ENCODE results near the gene RPS6KC1. TPM values are rescaled to one million over a fixed set of nuclear protein-coding genes. Genes with fewer than 3 reads are reported as not detected.

RPS6KC1 gene
- total RNA-seq, 1 donor from 2014 or later: 16.7 TPM

DNA sequence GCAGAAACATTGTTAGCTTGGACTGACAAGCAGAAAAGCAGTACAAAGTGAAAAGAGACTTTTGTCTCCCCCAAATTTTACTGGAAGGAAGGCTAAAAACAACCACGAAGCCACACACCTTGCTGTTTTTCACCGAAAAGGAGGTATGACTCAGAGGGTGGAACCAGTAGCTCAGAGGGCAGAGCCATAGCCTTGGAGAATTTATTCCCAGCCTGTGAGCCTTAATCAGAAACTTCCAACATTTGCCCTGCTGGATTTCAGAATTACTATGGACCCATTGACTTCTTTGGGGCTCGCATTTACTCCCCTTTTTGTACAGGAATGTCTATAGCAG, 32.0 kb downstream of the RPS6KC1 start:
- no peaks in the 10 kb centered on the region for H3K4me1 Mint-ChIP-seq
- no peaks in the 10 kb centered on the region for H3K9me3 Mint-ChIP-seq
- no peaks in the 10 kb centered on the region for H3K27me3 Mint-ChIP-seq (ENCODE audit: low read depth)
- TF ChIP-seq, protein P1, sequence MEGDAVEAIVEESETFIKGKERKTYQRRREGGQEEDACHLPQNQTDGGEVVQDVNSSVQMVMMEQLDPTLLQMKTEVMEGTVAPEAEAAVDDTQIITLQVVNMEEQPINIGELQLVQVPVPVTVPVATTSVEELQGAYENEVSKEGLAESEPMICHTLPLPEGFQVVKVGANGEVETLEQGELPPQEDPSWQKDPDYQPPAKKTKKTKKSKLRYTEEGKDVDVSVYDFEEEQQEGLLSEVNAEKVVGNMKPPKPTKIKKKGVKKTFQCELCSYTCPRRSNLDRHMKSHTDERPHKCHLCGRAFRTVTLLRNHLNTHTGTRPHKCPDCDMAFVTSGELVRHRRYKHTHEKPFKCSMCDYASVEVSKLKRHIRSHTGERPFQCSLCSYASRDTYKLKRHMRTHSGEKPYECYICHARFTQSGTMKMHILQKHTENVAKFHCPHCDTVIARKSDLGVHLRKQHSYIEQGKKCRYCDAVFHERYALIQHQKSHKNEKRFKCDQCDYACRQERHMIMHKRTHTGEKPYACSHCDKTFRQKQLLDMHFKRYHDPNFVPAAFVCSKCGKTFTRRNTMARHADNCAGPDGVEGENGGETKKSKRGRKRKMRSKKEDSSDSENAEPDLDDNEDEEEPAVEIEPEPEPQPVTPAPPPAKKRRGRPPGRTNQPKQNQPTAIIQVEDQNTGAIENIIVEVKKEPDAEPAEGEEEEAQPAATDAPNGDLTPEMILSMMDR (conservative IDR thresholded peaks at IDR 0.05): no peak
- no peak for DNase-seq (ENCODE audit: low read depth, low spot score)
- H3K27ac Mint-ChIP-seq (ENCODE audit: unreplicated experiment): no peak overlapping the region
- H3K36me3 Mint-ChIP-seq (ENCODE audit: low read depth): peaks cover 11% of the 10 kb centered on the region
- no peak overlapping the region for H3K4me3 Mint-ChIP-seq

DNA sequence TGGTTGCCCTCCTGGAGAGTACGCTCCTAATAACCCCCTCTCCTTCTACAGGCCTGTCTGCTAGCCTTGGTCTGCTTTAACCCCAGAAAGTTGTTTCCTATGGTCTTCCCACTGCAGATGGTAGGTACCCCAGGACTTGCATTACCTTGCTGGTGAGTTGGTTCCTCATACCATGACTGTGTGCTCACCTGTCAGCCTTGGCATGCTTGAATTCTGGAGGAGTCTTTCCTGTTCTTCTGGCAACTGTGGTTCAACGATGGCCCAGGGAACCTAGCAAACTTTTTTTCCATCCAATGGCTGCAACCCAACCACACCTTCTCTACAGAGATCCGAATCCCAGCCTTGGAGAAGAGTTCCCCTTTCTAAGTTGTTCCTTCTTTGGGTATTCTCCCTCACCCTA, 36.9 kb downstream of the RPS6KC1 start:
- H3K27ac Mint-ChIP-seq (ENCODE audit: unreplicated experiment): no peak overlapping the region
- H3K4me1 Mint-ChIP-seq: no peaks in the 10 kb centered on the region
- no peaks in the 10 kb centered on the region for H3K9me3 Mint-ChIP-seq
- TF ChIP-seq, protein P1 (conservative IDR thresholded peaks at IDR 0.05): no peak
- no peak overlapping the region for H3K4me3 Mint-ChIP-seq
- peaks cover 11% of the 10 kb centered on the region for H3K36me3 Mint-ChIP-seq (ENCODE audit: low read depth)
- no peaks in the 10 kb centered on the region for H3K27me3 Mint-ChIP-seq (ENCODE audit: low read depth)
- no peak for DNase-seq (ENCODE audit: low read depth, low spot score)

DNA sequence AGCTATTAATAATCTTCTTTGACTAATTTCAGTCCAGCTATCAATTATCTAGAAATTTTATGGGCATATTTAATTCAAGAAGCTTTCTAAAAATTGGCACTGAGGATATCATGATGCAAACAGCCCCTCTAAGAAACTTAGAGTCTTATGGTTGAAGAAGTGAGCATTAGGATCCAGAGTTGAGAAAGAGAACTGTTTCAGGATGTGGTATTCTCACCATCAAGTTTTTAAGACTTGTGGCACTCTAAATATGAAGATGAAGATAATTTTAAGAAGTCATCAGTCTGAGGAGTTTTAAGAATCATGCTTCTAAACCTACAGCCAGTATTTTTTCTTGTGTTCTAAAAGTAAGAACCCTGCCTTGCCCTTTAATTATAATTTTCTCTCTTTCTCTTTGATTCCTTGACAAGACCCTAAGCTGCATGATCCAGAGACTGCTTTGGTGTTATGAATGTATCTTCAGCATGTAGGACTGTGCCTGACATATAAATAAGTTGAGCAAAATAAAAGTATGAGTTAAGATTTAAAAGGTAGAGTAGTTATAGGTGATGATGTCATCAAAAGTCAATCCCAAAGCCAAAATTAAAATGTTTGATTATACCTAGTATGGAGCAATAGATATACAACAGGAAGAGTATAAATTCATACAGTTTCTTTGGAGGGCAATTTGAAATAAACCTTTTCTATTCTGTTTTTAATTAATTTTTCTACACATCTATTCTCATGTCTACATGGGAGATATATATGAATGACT, 39.1 kb downstream of the RPS6KC1 start:
- no peak overlapping the region for H3K27ac Mint-ChIP-seq (ENCODE audit: unreplicated experiment)
- H3K9me3 Mint-ChIP-seq: no peaks in the 10 kb centered on the region
- peaks cover 6% of the 10 kb centered on the region for H3K36me3 Mint-ChIP-seq (ENCODE audit: low read depth)
- no peaks in the 10 kb centered on the region for H3K27me3 Mint-ChIP-seq (ENCODE audit: low read depth)
- TF ChIP-seq, protein P1 (conservative IDR thresholded peaks at IDR 0.05): no peak
- no peak overlapping the region for H3K4me3 Mint-ChIP-seq
- no peak for DNase-seq (ENCODE audit: low read depth, low spot score)
- peaks cover 15% of the 10 kb centered on the region for H3K4me1 Mint-ChIP-seq

DNA sequence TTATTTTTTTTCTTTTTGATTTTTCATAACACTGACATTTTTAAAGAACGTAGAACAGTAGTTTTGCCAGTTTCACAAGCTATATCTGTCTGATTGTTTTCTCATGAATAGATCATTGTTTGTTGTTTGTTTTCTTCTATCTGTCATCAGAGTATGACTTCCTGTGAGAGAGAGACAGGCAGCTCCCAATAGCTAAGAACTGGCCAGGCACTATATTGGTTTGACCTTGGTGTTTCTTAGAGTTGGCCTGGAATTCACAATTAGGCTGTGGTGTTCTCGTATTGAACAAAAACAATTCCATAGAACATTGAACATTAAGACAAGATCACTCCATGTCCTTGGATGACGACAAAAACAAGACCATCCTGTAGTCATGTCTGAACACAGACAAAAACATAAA, 43.4 kb downstream of the RPS6KC1 start:
- peaks cover 16% of the 10 kb centered on the region for H3K4me1 Mint-ChIP-seq
- DNase-seq (ENCODE audit: low read depth, low spot score): no peak
- H3K4me3 Mint-ChIP-seq: no peak overlapping the region
- H3K27ac Mint-ChIP-seq (ENCODE audit: unreplicated experiment): no peak overlapping the region
- TF ChIP-seq, protein P1 (conservative IDR thresholded peaks at IDR 0.05): no peak
- H3K27me3 Mint-ChIP-seq (ENCODE audit: low read depth): no peaks in the 10 kb centered on the region
- H3K36me3 Mint-ChIP-seq (ENCODE audit: low read depth): peaks cover 12% of the 10 kb centered on the region
- no peaks in the 10 kb centered on the region for H3K9me3 Mint-ChIP-seq

DNA sequence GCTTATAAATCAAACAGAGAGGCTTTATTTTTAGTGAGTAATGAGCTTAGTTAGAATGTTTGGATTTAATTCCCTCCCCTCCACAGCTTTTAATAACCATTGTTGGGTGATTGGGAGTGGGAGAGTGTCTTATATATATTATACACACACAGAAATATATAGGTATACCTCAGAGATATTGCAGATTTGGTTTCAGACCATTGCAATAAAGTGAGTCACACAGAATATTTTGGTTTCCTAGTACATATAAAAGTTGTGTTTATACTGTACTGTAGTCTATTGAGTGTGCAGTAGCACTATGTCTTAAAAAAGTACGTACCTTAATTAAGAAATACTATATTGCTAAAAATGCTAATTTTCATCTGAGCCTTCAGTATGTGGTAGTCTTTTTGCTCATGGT, 44.4 kb downstream of the RPS6KC1 start:
- no peaks in the 10 kb centered on the region for H3K9me3 Mint-ChIP-seq
- TF ChIP-seq, protein P1 (conservative IDR thresholded peaks at IDR 0.05): no peak
- H3K4me1 Mint-ChIP-seq: peaks cover 16% of the 10 kb centered on the region
- H3K27me3 Mint-ChIP-seq (ENCODE audit: low read depth): no peaks in the 10 kb centered on the region
- H3K27ac Mint-ChIP-seq (ENCODE audit: unreplicated experiment): no peak overlapping the region
- H3K36me3 Mint-ChIP-seq (ENCODE audit: low read depth): peaks cover 14% of the 10 kb centered on the region
- DNase-seq (ENCODE audit: low read depth, low spot score): no peak
- no peak overlapping the region for H3K4me3 Mint-ChIP-seq

Measured in neural crest cell (in vitro differentiated cells).